Measurements from ENCODE around the gene WWP2. TPM values are rescaled to one million over a fixed set of nuclear protein-coding genes. Genes with fewer than 3 reads are reported as not detected.

The WWP2 gene
- total RNA-seq, 1 donor from 2014 or later = 76.6 TPM

Other genes starting within 250 kb of the WWP2 start
- 40.1 and 41.3 TPM in 2 replicates for gene NFAT5, start 196.4 kb upstream of the WWP2 start, total RNA-seq
- gene NQO1, start 35.8 kb upstream of the WWP2 start, total RNA-seq = 22.8 and 28.2 TPM in 2 replicates
- gene NOB1, start 7.4 kb upstream of the WWP2 start, total RNA-seq = 77.1 and 77.3 TPM in 2 replicates
- 0.88 and 1.5 TPM in 2 replicates for gene CLEC18A, start 189.0 kb downstream of the WWP2 start, total RNA-seq